Upper lobe of left lung (tissue), 6 donors: ENCODE data around the gene NEK11. TPM values are rescaled to one million over a fixed set of nuclear protein-coding genes. Genes with fewer than 3 reads are reported as not detected.

Source experiments
- ATAC-seq, 2 donors: fragments of 200-7000 bp; cut with Tn5 transposase; one replicate each; pipeline ENCODE4 v1.9.1; 2022; ENCODE audit warnings: mild to moderate bottlenecking in 2 of 2, moderate library complexity in 2 of 2; ENCODE audit not compliant: low FRiP score in 2 of 2
- DNase-seq, 2 donors: peaks; one replicate each; pipeline ENCODE4 v3.0.0-alpha.2; 2019 to 2020
- H3K27ac ChIP-seq, 4 donors: fragments of 200-600 bp; sonication (generic); one replicate each; pipeline ENCODE4 v1.5.1; 2016 to 2019
- H3K27me3 ChIP-seq, 4 donors: fragments of 200-600 bp; sonication (generic); one replicate each; pipeline ENCODE4 v1.5.1; 2017 to 2019
- H3K36me3 ChIP-seq, 4 donors: fragments of 200-600 bp; sonication (generic); one replicate each; pipeline ENCODE4 v1.5.1; 2016 to 2019
- H3K4me1 ChIP-seq, 4 donors: fragments of 200-600 bp; sonication (generic); one replicate each; pipeline ENCODE4 v1.5.1; 2018 to 2019
- H3K4me3 ChIP-seq, 4 donors: fragments of 200-600 bp; sonication (generic); one replicate each; pipeline ENCODE4 v1.5.1; 2017 to 2019; ENCODE audit warnings: mild to moderate bottlenecking in 2 of 4, moderate library complexity in 1 of 4
- H3K9me3 ChIP-seq, 4 donors: fragments of 200-600 bp; sonication (generic); one replicate each; pipeline ENCODE4 v1.5.1; 2018 to 2019
- EP300 ChIP-seq, 4 donors: sonication (generic); formaldehyde crosslinking; IDR thresholded peaks; one replicate each; pipeline ENCODE4 v1.5.1; 2017; ENCODE audit warnings: antibody characterized with exemption in 4 of 4, control low read depth in 2 of 4
- POLR2A ChIP-seq, 4 donors: fragments of 450-650 bp; IDR thresholded peaks; one replicate each; pipeline ENCODE4 v1.5.1; 2016 to 2017; ENCODE audit warnings: antibody characterized with exemption in 4 of 4, mild to moderate bottlenecking in 2 of 4
- POLR2AphosphoS5 ChIP-seq, 2 donors: sonication (generic); formaldehyde crosslinking; IDR thresholded peaks; one replicate each; pipeline ENCODE4 v1.5.1; 2017; ENCODE audit warnings: antibody characterized with exemption in 2 of 2
- WGBS, 2 donors: methylation state at CpG; one replicate each; pipeline ENCODE4 v1.1.5; 2017 to 2018; 5-methylcytosine and 5-hydroxymethylcytosine counted together
- total RNA-seq, 6 donors: library from RNA; depleted of rRNA in 4 of 6; stranded (reverse); fragments of >200 nt in 4 of 6; gene quantifications; one replicate each; pipeline versions ENCODE4 v1.1.0 to v1.2.1, GENCODE V29; 2016 to 2021
- TF ChIP-seq, protein P1 (sequence below), 6 experiments: fragments of 450-650 bp in 4 of 6; fragments of 200-600 bp in 2 of 6; sonication (generic) in 2 of 6; IDR thresholded peaks; one replicate each; pipeline ENCODE4 v1.5.1; 2016 to 2019; ENCODE audit warnings: antibody characterized with exemption in 6 of 6
- donor health status: DM: no; HTN: no; CAD: no; lungs with moderate emphysema.
- donor health status: DM: no; HTN: yes; CAD: no; lungs with severe emphysema.

The NEK11 gene
- total RNA-seq, 6 donors from 2014 or later, result 2.4 to 40.4 (median 14.6) TPM

DNA sequence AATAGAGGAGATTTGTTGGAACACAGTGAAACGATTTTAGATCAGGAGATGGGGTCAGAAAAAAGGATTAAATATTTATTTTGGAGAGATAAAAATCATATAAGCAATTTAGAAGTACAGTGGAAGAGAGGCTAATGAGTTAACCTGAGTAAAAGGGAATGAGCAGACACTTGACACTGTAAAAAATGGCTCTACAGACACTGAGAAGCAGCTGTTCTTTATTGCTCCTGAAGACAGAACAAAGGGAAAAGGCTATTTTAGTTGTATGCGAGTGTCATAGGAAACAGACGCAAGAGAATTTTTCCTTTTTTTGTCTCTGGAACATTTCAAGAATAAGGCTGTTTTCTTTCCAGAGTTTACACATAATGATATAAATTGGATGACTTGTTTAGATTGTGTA is 34.3 kb upstream of the NEK11 start:
- Histone ChIP-seq H3K36me3 (peaks cover 6 to 42% (median 12%) of the 10 kb centered on the region in 4 donors), H3K4me3 (no peak overlapping the region), H3K4me1 (no peaks in the 10 kb centered on the region), H3K27ac (no peak overlapping the region), H3K27me3 (no peaks in the 10 kb centered on the region), H3K9me3 (no peaks in the 10 kb centered on the region)
- ATAC-seq (no peak), DNase-seq (no peak)
- 57 to 68% methylated on average over 3 of the region's 3 CpGs for WGBS, 2 donors
- TF ChIP-seq POLR2AphosphoS5 (IDR thresholded peaks at IDR 0.05) (no peak), EP300 (IDR thresholded peaks at IDR 0.05) (no peak), POLR2A (IDR thresholded peaks at IDR 0.05) (no peak)
- TF ChIP-seq, protein P1, sequence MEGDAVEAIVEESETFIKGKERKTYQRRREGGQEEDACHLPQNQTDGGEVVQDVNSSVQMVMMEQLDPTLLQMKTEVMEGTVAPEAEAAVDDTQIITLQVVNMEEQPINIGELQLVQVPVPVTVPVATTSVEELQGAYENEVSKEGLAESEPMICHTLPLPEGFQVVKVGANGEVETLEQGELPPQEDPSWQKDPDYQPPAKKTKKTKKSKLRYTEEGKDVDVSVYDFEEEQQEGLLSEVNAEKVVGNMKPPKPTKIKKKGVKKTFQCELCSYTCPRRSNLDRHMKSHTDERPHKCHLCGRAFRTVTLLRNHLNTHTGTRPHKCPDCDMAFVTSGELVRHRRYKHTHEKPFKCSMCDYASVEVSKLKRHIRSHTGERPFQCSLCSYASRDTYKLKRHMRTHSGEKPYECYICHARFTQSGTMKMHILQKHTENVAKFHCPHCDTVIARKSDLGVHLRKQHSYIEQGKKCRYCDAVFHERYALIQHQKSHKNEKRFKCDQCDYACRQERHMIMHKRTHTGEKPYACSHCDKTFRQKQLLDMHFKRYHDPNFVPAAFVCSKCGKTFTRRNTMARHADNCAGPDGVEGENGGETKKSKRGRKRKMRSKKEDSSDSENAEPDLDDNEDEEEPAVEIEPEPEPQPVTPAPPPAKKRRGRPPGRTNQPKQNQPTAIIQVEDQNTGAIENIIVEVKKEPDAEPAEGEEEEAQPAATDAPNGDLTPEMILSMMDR (IDR thresholded peaks at IDR 0.05), result no peak

DNA sequence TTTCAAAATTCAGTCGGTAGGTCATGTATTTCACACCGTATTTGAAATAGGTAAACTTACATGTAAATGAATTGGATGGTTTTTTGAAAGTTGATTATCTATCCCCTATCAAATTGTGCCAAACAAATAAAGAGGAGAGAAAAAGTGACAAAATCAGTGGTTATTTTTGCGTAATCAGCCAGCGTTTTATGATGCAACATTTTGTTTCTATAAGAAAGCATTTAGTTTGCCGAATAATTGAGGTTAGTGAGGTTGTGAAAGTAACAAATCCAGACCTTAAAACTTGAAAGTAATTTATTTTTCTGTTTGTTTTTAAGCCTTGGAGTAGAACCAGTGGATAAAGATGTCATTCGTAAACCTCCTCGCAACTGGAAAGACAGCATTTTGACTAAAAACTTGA is 29.4 kb upstream of the NEK11 start:
- TF ChIP-seq POLR2A (IDR thresholded peaks at IDR 0.05), result no peak
- TF ChIP-seq EP300 (IDR thresholded peaks at IDR 0.05), result no peak
- TF ChIP-seq, protein P1 (IDR thresholded peaks at IDR 0.05), result no peak
- TF ChIP-seq POLR2AphosphoS5 (IDR thresholded peaks at IDR 0.05), result no peak
- H3K9me3 ChIP-seq, result no peaks in the 10 kb centered on the region
- H3K27me3 ChIP-seq, result no peaks in the 10 kb centered on the region
- WGBS, 2 donors, result 78 to 84% methylated on average over 7 of the region's 7 CpGs
- no peak for ATAC-seq
- DNase-seq, result no peak
- no peak overlapping the region for H3K4me3 ChIP-seq
- no peaks in the 10 kb centered on the region for H3K4me1 ChIP-seq
- H3K27ac ChIP-seq, result no peak overlapping the region
- peaks cover 4 to 61% (median 6%) of the 10 kb centered on the region in 4 donors for H3K36me3 ChIP-seq

DNA sequence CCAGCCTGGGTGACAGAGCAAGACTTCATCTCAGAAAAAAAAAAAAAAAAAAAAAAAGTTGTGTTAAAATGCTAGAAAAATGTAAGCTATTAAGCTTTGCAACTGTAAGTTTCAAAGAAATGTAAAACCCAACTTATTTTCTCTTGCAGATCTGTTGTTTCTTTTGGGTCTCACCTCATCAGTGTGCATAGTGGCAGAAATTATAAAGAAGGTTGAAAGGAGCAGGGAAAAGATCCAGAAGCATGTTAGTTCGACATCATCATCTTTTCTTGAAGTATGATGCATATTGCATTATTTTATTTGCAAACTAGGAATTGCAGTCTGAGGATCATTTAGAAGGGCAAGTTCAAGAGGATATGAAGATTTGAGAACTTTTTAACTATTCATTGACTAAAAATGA is 25.6 kb upstream of the NEK11 start:
- TF ChIP-seq EP300 (IDR thresholded peaks at IDR 0.05), result no peak
- TF ChIP-seq POLR2A (IDR thresholded peaks at IDR 0.05), result no peak
- TF ChIP-seq, protein P1 (IDR thresholded peaks at IDR 0.05), result no peak
- TF ChIP-seq POLR2AphosphoS5 (IDR thresholded peaks at IDR 0.05), result no peak
- peaks cover 4 to 51% (median 6%) of the 10 kb centered on the region in 4 donors for H3K36me3 ChIP-seq
- no peak overlapping the region for H3K27ac ChIP-seq
- no peaks in the 10 kb centered on the region for H3K27me3 ChIP-seq
- ATAC-seq (no peak), DNase-seq (no peak)
- no peaks in the 10 kb centered on the region for H3K9me3 ChIP-seq
- 70 to 72% methylated on average over 1 of the region's 1 CpG for WGBS, 2 donors
- H3K4me1 ChIP-seq, result peaks cover 0 to 6% (median 0%) of the 10 kb centered on the region in 4 donors
- H3K4me3 ChIP-seq, result no peak overlapping the region

DNA sequence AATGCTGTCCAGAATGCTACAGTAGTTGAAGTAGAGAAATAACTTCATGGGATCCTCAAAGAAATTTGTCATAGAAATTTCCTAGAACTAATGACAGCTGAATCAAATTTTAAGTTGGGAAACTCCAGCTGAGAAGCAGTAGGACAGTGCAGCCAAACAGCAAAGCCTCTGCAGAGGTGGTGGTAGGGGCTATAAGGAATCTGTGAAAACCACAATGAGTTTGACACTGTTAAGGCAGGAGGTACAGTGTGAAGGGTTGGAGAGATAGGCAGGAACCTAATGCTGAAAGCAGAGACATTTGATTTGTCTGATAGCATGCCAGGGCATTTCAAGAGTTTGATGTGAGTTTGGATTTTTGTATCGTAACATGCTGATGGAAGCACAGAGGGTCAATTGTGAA is 22.1 kb upstream of the NEK11 start:
- no peaks in the 10 kb centered on the region for H3K27me3 ChIP-seq
- H3K4me3 ChIP-seq, result no peak overlapping the region
- no peaks in the 10 kb centered on the region for H3K9me3 ChIP-seq
- ATAC-seq (no peak), DNase-seq (no peak)
- 95 to 100% methylated on average over 1 of the region's 1 CpG for WGBS, 2 donors
- H3K4me1 ChIP-seq, result peaks cover 0 to 6% (median 0%) of the 10 kb centered on the region in 4 donors
- H3K27ac ChIP-seq, result no peak overlapping the region
- no peak for TF ChIP-seq POLR2AphosphoS5 (IDR thresholded peaks at IDR 0.05)
- no peak for TF ChIP-seq EP300 (IDR thresholded peaks at IDR 0.05)
- no peak for TF ChIP-seq POLR2A (IDR thresholded peaks at IDR 0.05)
- peaks cover 0 to 51% (median 3%) of the 10 kb centered on the region in 4 donors for H3K36me3 ChIP-seq

GRCh38 chr3:131007256-131007655 is 19.4 kb upstream of the NEK11 start:
- no peak for DNase-seq
- peaks cover 0 to 6% (median 0%) of the 10 kb centered on the region in 4 donors for H3K4me1 ChIP-seq
- WGBS, 2 donors, result 96 to 100% methylated on average over 2 of the region's 2 CpGs
- peaks cover 2 to 59% (median 6%) of the 10 kb centered on the region in 4 donors for H3K36me3 ChIP-seq
- no peaks in the 10 kb centered on the region for H3K27me3 ChIP-seq
- H3K9me3 ChIP-seq, result no peaks in the 10 kb centered on the region
- TF ChIP-seq EP300 (IDR thresholded peaks at IDR 0.05) (no peak), POLR2A (IDR thresholded peaks at IDR 0.05) (no peak), POLR2AphosphoS5 (IDR thresholded peaks at IDR 0.05) (no peak)
- TF ChIP-seq, protein P1 (IDR thresholded peaks at IDR 0.05), result no peak
- no peak for ATAC-seq
- no peak overlapping the region for H3K27ac ChIP-seq
- H3K4me3 ChIP-seq, result no peak overlapping the region
